GM20431 (cell line): ENCODE measurements around the gene UQCC3.
"Not testable (repeated sequence)": the region's sequence is repeated elsewhere in the genome, so short reads cannot be mapped to it uniquely, and the experiment has no call there.

ENCODE experiments used
- in situ Hi-C: fragments of 300-500 bp; cut with MseI, MboI; formaldehyde crosslinking; loops from one replicate; pipeline ENCODE4 v1.15.0; 2020; ENCODE audit warnings: low sequenced_read_pairs; ENCODE audit not compliant: unreplicated experiment

The UQCC3 gene

DNA sequence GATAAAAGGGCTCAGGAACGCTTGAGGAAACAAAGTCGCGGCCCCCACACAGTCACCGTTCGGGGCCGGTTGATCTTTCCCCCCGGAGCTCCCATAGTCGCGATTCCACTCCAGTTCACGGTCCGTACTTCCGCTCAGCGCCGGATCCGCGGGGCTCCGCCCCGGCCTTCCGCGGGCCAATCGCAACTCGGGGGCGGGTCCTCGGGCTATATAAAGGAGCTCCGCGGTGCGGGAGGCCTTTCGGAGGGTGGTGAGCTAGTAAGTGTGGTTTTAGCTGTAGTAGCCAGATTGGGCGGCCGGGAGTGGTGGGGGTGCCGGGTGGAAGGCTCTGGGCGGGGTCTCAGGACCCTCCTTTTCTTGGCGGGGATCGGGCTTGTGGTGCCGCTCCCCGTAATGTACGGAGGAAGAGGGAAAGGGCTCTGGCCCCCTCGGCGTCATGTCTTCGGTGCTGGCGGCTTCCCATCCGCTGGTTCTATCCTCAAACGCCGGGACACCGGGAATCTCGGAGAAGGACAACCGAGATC is 6.3 kb upstream of the UQCC3 start, which contains the start of the genes C11orf98 and CSKMT:
Gene C11orf98, minus strand, starts transcription at position 136 of the 524 bp plus-strand sequence. Its CDS starts 41 bp downstream, at position 95.
Gene CSKMT, plus strand, starts transcription at position 238 of the 524 bp plus-strand sequence. CDS start 568 bp downstream, outside the sequence.
- in situ Hi-C loops, result no loop called here

DNA sequence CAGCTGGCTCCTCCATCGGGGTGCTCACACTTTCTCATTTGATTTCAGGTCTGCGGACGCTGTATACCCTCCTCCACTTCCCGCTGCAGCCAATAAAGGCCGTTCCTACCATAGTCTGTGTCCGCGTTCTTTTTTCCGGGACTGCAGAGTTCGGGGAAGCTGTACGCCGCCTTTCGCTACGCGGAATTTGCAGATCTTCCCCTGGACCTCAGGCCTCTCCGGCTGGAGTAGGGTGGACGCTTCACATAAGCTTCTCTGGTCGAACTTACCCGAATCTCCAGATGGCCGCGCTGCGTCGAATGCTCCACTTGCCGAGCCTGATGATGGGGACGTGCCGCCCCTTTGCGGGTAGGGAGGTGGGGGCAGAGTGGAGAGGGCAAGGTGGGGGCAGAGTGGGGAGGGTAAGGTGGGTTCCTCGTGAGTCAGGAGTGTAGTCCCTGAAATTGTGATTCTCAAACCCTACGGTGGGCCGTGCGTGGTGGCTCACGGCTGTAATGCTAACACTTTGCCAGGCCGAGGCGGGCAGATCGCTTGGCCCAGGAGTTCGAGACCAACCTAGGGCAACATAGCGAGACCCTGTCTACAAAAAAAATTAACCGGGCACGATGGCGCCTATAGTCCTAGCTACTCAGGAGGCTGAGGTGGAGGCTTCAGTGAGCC is 5.7 kb upstream of the UQCC3 start:
- in situ Hi-C loops, result no loop called here

DNA sequence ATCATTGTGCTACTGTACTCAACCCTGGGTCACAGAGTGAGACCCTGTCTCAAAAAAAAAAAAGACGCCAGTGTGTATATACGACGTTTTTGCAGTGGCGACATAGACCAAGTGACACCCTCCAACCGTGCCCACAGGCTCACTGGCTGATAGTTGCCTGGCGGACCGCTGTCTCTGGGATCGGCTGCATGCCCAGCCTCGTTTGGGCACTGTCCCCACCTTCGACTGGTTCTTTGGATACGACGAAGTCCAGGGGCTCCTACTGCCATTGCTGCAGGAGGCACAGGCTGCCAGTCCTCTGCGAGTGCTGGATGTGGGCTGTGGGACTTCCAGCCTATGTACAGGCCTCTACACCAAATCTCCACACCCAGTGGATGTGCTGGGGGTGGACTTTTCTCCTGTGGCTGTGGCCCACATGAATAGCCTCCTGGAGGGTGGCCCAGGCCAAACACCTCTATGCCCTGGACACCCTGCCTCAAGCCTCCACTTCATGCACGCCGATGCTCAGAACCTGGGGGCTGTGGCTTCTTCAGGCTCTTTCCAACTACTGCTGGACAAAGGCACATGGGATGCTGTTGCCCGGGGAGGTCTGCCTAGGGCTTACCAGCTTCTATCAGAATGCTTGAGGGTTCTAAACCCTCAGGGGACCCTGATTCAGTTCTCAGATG is 5.1 kb upstream of the UQCC3 start:
- in situ Hi-C loops, result no loop called here

DNA sequence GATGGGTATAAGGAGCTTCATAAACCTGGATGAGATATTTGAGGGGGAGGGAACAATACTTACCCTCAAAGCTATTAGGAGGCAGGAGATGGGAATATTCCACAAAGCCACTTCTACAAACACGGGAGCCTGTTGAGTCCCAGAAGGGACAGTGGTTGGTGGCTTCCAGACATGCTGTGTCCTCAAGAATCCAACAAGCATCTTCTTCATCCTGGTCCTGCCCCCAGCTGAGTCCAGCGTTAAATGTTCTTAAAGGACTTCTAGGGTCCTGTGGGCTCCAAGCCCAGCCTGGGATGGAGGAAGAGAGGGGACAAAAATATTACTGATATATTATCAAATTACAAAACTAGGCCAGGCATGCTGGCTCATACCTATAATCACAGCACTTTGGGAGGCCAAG is 4.0 kb upstream of the UQCC3 start:
- in situ Hi-C loops, result no loop called here

DNA sequence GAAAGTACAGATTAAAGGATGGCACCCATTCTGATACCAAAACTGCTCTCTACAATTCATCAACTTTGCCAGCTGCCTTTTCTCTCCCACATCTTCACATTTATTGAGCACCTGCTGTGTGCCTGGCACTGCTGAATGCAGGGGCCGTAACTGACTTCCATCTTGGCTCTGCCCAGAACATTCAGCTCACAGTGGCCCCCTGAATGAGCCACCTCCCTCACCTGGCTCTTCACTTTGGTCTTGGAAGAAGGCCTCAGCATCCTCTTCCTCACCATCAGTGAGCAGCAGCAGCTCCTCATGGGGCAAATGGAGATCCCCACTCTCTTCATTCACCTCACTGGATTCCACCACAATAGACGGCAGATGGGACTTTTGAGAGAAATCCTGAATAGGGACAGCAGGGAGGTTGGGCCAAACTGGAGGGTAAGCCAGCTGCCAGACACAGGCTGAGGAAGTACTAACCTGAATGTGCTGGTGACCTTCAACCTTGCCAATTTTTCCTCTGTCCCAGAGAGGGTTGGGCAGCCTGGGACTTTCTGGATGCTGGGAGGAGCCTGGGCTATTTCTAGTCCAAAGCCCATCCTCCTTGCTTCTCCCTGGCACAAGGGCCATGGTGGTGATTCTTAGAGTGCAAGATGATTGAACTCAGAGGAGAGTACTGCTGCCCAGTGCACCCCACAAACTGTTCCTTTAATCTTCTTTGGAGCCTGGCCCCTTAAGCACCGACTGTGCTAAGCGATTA is 1.9 kb upstream of the UQCC3 start:
- in situ Hi-C loops, result no loop called here

DNA sequence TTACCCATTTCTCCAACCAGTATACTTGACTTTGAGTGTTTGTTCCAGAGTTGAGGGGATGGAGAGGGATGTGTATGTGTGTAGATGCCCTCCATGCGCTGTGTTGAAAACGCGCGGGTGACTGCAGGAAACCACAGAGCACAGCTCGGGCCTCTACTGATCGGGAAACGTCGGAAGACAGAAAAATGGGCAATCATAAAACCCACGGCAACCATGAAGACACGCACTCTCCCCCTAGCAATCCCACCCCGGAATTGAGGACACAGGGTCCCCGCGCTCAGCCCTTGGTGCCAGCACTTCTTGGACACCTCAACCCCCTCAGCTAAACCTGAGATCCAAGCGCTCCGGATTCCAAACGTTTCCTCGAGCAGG is 251 bp upstream of the UQCC3 start:
- in situ Hi-C loops, result no loop called here

DNA sequence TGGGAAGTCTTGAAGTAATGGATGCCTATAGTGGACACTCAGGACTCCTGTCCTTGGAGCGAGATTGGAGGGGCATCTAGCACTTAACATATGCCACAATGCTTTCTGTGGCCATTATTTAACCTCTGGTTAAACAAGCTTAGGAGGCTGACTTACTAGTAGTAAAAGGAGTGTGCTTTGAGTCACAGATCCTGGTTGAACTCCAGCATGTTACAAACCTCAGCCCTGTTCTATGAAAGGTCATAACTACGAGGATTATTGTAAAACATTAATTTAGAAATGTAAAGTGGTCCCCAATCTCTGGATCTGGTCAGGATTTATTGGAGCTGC is 1.7 kb downstream of the UQCC3 start:
- in situ Hi-C loops, result no loop called here

DNA sequence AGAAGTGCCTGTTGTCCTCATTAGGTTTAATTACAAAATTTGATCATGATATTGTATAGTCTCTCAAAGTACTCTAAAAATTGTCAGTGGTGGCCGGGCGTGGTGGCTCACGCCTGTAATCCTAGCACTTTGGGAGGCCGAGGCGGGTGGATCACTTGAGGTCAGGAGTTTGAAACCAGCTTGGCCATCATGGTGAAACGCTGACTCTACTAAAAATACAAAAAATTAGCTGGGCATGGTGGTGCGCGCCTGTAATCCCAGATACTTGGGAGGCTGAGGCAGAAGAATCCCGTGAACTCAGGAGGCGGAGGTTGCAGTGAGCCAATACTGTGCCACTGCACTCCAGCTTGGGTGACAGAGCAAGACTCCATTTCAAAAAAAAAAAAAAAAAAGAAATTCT is 3.9 kb downstream of the UQCC3 start:
- in situ Hi-C loops, result not testable (repeated sequence)

DNA sequence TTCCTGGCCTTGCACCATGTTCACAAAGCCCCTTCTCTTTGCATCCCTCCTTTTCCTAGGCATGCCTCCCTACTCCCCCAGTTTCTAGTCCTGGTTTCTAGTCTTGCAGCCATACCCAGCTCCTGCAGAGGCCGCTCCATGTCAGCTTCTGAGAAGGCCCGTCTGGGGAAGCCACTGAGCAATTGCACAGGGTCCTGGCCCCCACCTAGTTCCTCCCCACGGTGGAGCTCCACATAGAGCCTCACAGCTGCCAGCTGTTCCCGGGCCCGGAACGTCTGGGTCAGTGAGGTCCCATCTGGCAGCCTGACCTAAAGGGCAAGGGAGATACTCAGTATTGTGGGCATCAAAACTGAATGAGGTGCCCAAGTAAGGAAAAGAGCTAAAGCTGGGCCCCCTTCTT is 5.2 kb downstream of the UQCC3 start:
- in situ Hi-C loops, result no loop called here

DNA sequence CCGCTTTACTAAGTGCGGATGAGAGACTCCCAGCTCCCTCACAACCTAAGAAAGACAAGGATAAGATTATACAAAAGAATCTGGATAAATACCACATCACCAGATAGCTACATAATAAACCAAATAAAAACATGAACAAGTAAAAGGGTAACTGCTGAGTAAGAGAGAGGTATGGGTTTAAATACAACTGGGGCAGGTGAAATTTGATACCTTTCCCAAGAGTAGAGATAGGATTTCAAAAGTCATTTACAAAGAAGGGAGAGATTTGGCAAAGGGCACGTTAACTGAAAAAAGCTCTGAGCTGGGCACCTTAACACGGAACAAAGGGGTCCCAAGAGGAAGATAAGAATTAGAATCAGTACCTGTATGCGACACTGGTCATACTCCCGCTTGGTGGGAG is 5.7 kb downstream of the UQCC3 start:
- in situ Hi-C loops, result no loop called here

DNA sequence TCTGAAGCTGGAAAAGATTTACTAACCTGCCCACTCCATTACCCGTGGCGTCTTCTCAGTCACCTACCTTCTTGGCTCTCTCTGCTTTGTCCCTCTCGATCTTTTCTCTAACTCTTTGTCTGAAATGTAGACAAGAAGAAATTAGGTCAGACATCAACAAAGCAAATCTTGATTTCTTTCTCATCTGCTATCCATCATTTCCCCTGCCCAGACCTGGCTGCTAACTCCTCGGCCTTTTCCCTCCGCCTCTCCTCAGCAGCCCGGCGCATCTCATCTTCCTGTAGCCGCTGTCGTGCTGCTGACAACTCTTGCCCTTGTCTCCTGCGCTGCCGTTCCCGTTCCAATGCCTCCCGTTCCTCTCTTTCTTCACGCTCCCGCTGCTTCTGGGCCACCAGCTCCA is 6.2 kb downstream of the UQCC3 start:
- in situ Hi-C loops, result no loop called here

DNA sequence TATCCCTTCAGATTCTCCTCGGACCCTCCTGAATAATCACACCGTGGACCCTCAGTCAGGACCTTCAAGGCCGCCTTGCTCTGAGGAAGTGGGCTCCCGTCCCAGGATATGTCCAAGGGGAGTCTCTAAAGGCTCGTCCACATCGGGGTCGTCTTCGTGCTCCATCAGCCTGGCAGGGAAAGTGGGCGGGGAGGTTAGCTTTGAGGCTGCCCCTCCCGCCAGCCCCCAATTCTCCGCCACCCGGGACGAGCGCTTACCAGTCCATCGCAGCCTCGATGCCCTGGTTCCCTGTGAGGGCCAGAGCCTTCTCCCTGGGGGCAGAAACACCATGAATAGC is 6.9 kb downstream of the UQCC3 start:
- in situ Hi-C loops, result no loop called here

DNA sequence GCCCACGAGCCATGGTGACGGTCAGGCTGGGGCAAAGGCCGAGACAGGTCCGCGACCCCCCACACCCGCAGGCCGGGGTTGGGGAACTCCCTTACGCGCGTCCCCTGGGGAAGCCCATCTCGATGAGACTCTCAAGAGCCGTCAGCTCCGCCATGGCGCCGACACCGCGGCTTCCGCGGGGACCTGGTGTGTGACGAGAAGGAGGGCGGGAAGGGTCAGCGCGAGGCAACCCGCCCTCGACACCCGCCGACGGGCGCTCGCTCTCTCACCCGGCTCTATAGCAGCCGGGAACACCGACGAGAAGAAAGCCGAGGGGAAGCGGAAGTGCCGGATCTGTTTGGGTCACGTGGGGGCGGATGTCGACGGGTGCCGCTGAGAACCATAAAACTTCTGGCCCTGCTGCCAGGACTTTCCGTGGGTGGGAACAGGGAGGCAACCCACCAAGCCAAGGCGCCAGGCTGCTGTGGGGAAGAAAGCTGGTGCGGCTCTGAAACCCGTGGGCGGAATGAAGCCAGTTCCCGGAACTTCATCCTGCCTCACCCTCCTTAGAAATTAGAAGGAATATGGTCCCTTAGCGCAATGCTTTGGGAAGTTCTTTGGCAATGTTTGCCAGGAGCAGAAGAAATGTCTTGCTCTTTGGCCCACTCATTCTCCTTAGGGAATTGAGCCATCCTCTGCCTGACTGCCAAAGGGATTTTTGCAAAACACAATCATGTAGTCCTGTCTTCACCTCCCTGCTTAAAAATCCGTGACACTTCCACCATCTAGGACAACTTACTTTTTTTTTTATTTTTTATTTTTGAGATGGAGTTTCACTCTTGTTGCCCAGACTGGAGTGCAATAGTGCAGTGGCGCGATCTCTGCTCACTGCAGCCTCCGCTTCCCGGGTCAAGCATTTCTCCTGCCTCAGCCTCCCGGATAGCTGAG is 7.6 kb downstream of the UQCC3 start, which contains the start of gene UBXN1:
Gene UBXN1, minus strand, starts transcription at position 304 of the 927 bp plus-strand sequence. Its CDS starts 150 bp downstream, at position 154.
- in situ Hi-C loops, result no loop called here

DNA sequence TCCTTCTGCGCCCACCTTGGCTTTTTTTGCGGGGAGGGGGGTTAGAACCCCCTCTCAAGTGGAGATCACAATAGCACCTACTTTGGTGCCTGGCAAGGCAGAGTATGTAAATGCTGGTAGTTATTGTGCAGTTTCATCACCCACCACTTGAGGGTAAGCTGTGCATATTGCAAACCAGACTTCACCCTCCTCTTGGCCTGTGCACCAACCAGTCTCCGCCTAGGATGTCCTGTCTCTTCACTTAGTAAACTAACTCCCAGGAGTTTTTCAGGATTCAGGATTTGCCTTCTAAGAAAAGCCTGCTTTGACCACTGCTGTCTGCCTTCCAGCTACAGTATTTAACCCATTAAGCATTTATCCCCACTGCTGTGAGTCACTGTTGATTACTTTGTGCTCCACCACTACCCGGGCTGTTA is 9.4 kb downstream of the UQCC3 start:
- in situ Hi-C loops, result no loop called here

DNA sequence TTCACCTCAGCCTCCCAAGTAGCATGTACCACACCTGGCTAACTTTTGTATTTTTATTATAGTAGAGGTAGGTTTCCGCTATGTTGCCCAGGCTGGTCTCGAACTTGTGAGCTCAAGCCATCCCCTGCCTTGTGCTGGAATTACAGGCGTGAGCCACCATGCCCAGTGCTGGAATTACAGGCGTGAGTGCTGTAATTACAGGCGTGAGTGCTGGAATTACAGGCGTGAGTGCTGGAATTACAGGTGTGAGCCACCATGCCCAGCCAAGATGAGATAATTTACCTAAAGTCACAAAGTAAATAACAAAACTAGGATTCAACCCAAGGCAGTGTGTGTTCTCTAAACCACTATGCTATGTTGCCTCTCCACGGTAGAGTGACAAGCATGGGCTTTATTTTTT is 11.0 kb downstream of the UQCC3 start:
- in situ Hi-C loops, result no loop called here

DNA sequence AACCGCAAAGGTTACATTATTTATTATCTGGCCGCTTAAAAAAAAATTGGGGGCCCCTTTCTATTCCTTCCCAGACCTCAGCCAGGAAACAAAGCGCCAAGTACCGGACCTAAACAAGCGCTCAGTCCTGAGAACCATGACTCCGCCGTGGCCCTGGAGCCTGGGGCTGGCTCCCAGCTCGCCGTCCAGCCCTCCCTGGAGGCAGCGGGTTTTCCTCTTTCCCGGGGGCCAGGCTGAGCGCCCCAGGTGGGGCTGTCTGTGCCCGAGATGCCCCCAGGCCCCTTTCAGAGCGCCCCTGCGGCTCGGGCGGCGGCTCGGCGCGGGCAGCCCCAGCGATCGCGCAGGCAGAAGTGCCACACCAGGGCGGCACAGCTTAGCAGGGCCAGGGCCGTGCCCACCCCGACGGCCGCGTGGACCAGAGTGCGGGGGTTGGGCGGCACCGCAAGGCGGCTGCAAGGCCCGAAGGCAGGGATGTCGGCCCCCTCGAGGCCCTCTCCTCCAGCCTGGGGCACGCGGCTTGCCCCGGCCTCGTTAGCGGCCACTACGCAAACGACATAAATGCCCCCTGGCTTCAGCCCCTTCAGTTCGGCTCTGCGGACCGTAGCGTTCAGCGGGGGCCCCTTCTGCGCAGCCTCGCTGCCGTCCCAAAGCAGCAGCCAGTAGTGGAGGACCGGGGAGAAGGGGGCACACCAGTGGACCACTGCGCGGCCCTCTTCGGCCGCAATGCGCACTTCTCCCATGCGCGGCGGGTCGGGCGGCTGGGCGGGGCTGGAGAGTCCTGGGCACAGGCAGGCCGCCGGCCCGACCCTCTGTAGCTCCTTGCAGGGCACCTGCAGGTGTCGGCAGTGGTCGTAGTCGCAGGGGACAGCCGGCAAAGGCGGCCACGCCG is 16.3 kb downstream of the UQCC3 start:
- in situ Hi-C loops, result no loop called here

DNA sequence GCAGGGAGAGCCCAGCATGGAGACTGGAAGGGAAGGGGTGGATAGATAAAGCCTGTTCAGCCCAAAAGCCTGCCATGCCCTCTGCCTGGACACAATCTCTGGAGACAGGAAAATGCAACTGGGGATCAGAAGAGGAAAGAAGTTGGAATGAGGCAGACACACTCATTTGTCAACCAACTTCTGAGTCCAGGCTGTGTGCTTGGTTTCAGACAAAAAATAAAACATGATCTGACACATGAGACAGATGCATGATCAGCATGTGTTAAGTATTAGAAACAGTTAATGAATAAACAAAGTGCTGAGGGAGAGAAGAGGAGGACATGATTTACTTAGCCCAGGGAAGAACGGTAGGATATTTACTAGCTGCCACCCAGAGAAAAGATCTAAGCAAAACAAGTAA is 17.0 kb downstream of the UQCC3 start:
- in situ Hi-C loops, result no loop called here

DNA sequence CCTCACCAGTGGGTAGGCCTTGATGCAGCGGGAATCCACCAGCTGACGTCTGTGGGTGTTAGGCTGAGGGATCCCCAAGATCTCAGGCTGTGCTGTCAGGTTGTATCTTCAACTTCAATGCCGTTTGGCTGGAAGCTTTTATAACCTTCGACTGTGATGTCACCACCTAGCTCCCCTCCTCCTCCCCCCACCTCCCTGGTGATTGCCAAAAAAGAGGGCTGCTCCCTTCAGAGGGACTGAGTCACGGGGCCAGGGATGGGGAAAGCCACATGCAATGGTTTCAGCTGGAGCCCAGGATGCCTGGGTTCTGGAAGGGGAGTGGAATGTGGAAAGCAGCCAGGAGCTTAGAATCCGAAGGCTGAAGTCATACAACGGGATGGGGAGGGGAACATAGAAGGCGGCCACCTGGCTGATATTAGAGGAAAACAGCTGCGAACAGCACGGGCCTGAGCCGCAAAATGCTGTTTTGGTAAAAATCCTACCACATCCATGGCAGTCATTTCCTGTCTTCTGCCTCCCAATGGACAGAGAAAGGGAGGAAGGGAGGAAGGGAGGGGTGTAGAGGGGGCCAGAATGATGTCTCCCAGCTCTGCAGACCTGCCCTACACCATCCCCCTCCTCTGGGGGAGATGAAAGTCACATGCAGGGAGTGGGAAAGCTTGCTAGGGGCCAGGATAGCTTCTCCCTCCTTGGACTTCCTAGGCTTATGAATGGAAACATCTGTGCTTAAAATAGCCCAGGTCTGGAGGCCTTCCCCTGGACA is 18.1 kb downstream of the UQCC3 start, which contains the start of gene LRRN4CL:
Gene LRRN4CL, minus strand, starts transcription at position 110 of the 763 bp plus-strand sequence. CDS start 1,022 bp downstream, outside the sequence.
- in situ Hi-C loops, result loop anchor here (10.0 kb wide), 1 partner anchor 295 kb away; no protein-coding TSS in a partner anchor
